A549 (cell line): ENCODE results near the gene OSTC. TPM values are rescaled to one million over a fixed set of nuclear protein-coding genes. Genes with fewer than 3 reads are reported as not detected.

ENCODE experiments used
- polyA plus RNA-seq, 4 experiments: library from polyadenylated mRNA; depleted of rRNA in 3 of 4; stranded (reverse); fragments of >200 nt; fragmentation: RNase III in 1 of 4; extraction: RNeasy Plus Mini Kit Qiagen cat#74134 plus additional on column Dnase treatment in 1 of 4; gene quantifications; 2 replicates in 3 of 4; 3 replicates in 1 of 4; pipeline ENCODE4 v1.2.3, GENCODE V29; 2011 to 2017
- small RNA-seq, 6 experiments: library from RNA; depleted of rRNA; stranded (forward); fragments of <200 nt; gene quantifications; one replicate each; pipeline ENCODE3, GENCODE V24; 2012

OSTC gene
- polyA plus RNA-seq, 2 of the 4 experiments (the other 2 are of a cell fraction): 128 to 166 TPM

Small RNA genes lying within 50 kb of the gene (small RNA-seq; reads per million reads assigned to genes)
- 0 to 105 (median 0.29) reads per million in 6 experiments for gene RNU6-431P

Other genes starting within 250 kb of the OSTC start
- gene RPL34, start 30.0 kb upstream of the OSTC start, polyA plus RNA-seq (2011; rRNA removed): 1,255 and 1,328 TPM in 2 replicates
- gene RPL34, start 30.0 kb upstream of the OSTC start, polyA plus RNA-seq (2017; fragmentation: RNase III; extraction: RNeasy Plus Mini Kit Qiagen cat#74134 plus additional on column Dnase treatment): 918 to 949 TPM (median 926 TPM) in 3 replicates
- gene ETNPPL, start 112.5 kb downstream of the OSTC start, polyA plus RNA-seq (2011; rRNA removed): not detected in 2 replicates
- 0.05 TPM in 1 of 3 replicates, not detected in the others for gene ETNPPL, start 112.5 kb downstream of the OSTC start, polyA plus RNA-seq (2017; fragmentation: RNase III; extraction: RNeasy Plus Mini Kit Qiagen cat#74134 plus additional on column Dnase treatment)